GM12891 (cell line): ENCODE data around the gene LTBP1.

Experiments
- DNase-seq: peaks from one replicate; pipeline ENCODE4 v3.0.0; 2011; ENCODE audit warnings: low spot score; ENCODE audit not compliant: insufficient read length
- FAIRE-seq: peaks from 2 replicates; lab custom pipeline; 2011; peaks lifted over from hg19 to GRCh38; lab: Jason Lieb, UNC
- PAX5 ChIP-seq: IDR thresholded peaks from 2 replicates; pipeline ENCODE4 v1.6.1; 2011; ENCODE audit warnings: low read length, moderate library complexity, mild to moderate bottlenecking; ENCODE audit not compliant: insufficient read depth, severe bottlenecking
- POLR2A ChIP-seq: IDR thresholded peaks from 2 replicates; pipeline ENCODE4 v1.6.1; 2011; ENCODE audit warnings: low read depth, low read length, control low read depth
- POLR2AphosphoS5 ChIP-seq: IDR thresholded peaks from 2 replicates; pipeline ENCODE4 v1.6.1; 2011; ENCODE audit warnings: low read depth, low read length, control low read depth
- POU2F2 ChIP-seq: IDR thresholded peaks from 2 replicates; pipeline ENCODE4 v1.6.1; 2011; ENCODE audit warnings: low read depth, mild to moderate bottlenecking, control low read depth, low read length, moderate library complexity
- SPI1 ChIP-seq: IDR thresholded peaks from 2 replicates; pipeline ENCODE4 v1.6.1; 2011; ENCODE audit warnings: low read depth, low read length, control low read depth
- TAF1 ChIP-seq: IDR thresholded peaks from 2 replicates; pipeline ENCODE4 v1.6.1; 2011; ENCODE audit warnings: low read depth, low read length, control low read depth

Gene LTBP1

GRCh38 chr2:33210626-33211025, 263.9 kb downstream of the LTBP1 start:
- DNase-seq (no peak), FAIRE-seq (no peak)
- TF ChIP-seq TAF1: no peak

GRCh38 chr2:33212151-33212550, 265.4 kb downstream of the LTBP1 start:
- no peak for FAIRE-seq
- no peak for TF ChIP-seq PAX5
- no peak for TF ChIP-seq POLR2AphosphoS5
- no peak for TF ChIP-seq SPI1
- TF ChIP-seq POU2F2: no peak
- TF ChIP-seq POLR2A: no peak
- no peak for TF ChIP-seq TAF1

GRCh38 chr2:33213244-33213643, 266.5 kb downstream of the LTBP1 start:
- DNase-seq (no peak), FAIRE-seq (no peak)
- TF ChIP-seq POLR2A (no peak), POU2F2 (no peak), TAF1 (no peak), SPI1 (no peak), PAX5 (no peak), POLR2AphosphoS5 (no peak)

More at GRCh38 chr2:33212151-33212550, 265.4 kb downstream of the LTBP1 start:
- no peak for DNase-seq

- no peak for DNase-seq
- FAIRE-seq: no peak
- TF ChIP-seq POLR2AphosphoS5 (no peak), POLR2A (no peak), SPI1 (no peak), POU2F2 (no peak), TAF1 (no peak), PAX5 (no peak)
Observed at GRCh38 chr2:33213648-33214047, 266.9 kb downstream of the LTBP1 start.

- DNase-seq: no peak
- TF ChIP-seq PAX5 (no peak), SPI1 (no peak), POLR2A (no peak), POU2F2 (no peak), POLR2AphosphoS5 (no peak), TAF1 (no peak)
- FAIRE-seq: no peak
Observed at GRCh38 chr2:33214436-33214835, 267.7 kb downstream of the LTBP1 start.

GRCh38 chr2:33214857-33215256, 268.1 kb downstream of the LTBP1 start:
- no peak for DNase-seq
- TF ChIP-seq POU2F2 (no peak), POLR2A (no peak), PAX5 (no peak), POLR2AphosphoS5 (no peak), TAF1 (no peak), SPI1 (no peak)
- FAIRE-seq: no peak

- FAIRE-seq: no peak
- TF ChIP-seq POLR2AphosphoS5 (no peak), POU2F2 (no peak), POLR2A (no peak), SPI1 (no peak), TAF1 (no peak)
Observed at GRCh38 chr2:33215299-33215698, 268.5 kb downstream of the LTBP1 start.

GRCh38 chr2:33215983-33216382, 269.2 kb downstream of the LTBP1 start:
- DNase-seq (no peak), FAIRE-seq (no peak)
- no peak for TF ChIP-seq PAX5
- TF ChIP-seq POLR2AphosphoS5: no peak
- no peak for TF ChIP-seq POLR2A
- TF ChIP-seq TAF1: no peak
- TF ChIP-seq POU2F2: no peak

More at GRCh38 chr2:33215299-33215698, 268.5 kb downstream of the LTBP1 start:
- DNase-seq: no peak

GRCh38 chr2:33216508-33217182, 269.9 kb downstream of the LTBP1 start:
- DNase-seq (no peak), FAIRE-seq (no peak)
- TF ChIP-seq PAX5 (no peak), POLR2AphosphoS5 (no peak), POU2F2 (no peak)

- FAIRE-seq: no peak
- TF ChIP-seq POLR2AphosphoS5 (no peak), SPI1 (no peak), TAF1 (no peak), PAX5 (no peak), POLR2A (no peak), POU2F2 (no peak)
Observed at GRCh38 chr2:33217406-33217805, 270.7 kb downstream of the LTBP1 start.

GRCh38 chr2:33219114-33219513, 272.4 kb downstream of the LTBP1 start:
- DNase-seq: no peak
- no peak for FAIRE-seq
- TF ChIP-seq POU2F2: no peak
- no peak for TF ChIP-seq POLR2AphosphoS5

More at GRCh38 chr2:33217406-33217805, 270.7 kb downstream of the LTBP1 start:
- no peak for DNase-seq
